Measurements from ENCODE around the gene SLC39A11. TPM values are rescaled to one million over a fixed set of nuclear protein-coding genes. Genes with fewer than 3 reads are reported as not detected.

SLC39A11 gene
- total and polyA plus RNA-seq, 2 donors (not counting 1 experiment from before 2014, with no cell fraction given) = 12.7 to 27.4 TPM

DNA sequence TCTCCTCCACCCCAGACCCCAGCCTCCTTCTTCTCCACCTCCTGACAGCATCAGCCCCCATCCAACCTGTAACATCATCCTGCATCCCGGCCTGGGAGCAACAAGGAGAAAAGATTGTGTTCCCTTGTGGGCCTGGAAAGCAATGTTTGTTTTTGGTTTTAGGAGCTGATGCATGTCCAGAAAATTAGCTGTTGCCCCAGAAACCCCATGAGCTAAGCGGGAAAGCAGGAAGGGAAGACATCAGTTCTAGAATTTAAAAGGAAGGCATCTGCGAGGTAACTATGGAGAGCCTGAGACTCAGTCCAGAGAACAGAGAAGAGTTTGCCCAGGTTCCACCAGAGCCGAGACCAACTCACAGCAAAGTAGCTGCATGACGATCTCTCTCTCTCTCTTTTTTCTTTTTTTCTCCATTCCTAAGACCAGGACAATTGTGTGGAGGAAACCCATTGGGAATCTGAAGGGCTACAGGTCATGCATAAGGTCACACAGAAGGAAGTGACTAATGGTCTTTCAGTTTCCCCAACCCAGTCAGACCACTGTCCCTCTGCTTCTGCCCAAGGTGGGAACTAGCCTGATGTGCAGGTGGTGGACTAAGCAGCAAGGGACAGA, 124.4 kb downstream of the SLC39A11 start:
- no peaks in the 10 kb centered on the region for H3K27me3 ChIP-seq (ENCODE audit: control insufficient read depth, insufficient read depth, low read length)
- no peaks in the 10 kb centered on the region for H3K36me3 ChIP-seq (ENCODE audit: control insufficient read depth, insufficient read depth, low read length)
- H3K4me3 ChIP-seq (replicated peaks in 1 of 4; ENCODE audit: control extremely low read depth in 1 of 4, insufficient read depth in 1 of 4, low read depth in 3 of 4, low read length in 4 of 4) = no peak overlapping the region
- no peaks in the 10 kb centered on the region for H4K20me1 ChIP-seq (ENCODE audit: control insufficient read depth, extremely low read depth, insufficient read depth, low read length)
- H3K9ac ChIP-seq (ENCODE audit: insufficient read depth, low read length) = no peak overlapping the region
- no peak overlapping the region for H3K27ac ChIP-seq (ENCODE audit: insufficient read depth, low read length)
- H3K79me2 ChIP-seq (ENCODE audit: control insufficient read depth, insufficient read depth, low read length) = no peaks in the 10 kb centered on the region
- DNase-seq (ENCODE audit: low read depth in 2 of 2) = no peak
- peaks cover 2% of the 10 kb centered on the region for H3K4me1 ChIP-seq (ENCODE audit: control insufficient read depth, extremely low read depth, insufficient read depth, low read length)
- H3K4me2 ChIP-seq (ENCODE audit: extremely low read depth, insufficient read depth, low read length) = no peak overlapping the region
- TF ChIP-seq, protein P1, sequence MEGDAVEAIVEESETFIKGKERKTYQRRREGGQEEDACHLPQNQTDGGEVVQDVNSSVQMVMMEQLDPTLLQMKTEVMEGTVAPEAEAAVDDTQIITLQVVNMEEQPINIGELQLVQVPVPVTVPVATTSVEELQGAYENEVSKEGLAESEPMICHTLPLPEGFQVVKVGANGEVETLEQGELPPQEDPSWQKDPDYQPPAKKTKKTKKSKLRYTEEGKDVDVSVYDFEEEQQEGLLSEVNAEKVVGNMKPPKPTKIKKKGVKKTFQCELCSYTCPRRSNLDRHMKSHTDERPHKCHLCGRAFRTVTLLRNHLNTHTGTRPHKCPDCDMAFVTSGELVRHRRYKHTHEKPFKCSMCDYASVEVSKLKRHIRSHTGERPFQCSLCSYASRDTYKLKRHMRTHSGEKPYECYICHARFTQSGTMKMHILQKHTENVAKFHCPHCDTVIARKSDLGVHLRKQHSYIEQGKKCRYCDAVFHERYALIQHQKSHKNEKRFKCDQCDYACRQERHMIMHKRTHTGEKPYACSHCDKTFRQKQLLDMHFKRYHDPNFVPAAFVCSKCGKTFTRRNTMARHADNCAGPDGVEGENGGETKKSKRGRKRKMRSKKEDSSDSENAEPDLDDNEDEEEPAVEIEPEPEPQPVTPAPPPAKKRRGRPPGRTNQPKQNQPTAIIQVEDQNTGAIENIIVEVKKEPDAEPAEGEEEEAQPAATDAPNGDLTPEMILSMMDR (conservative IDR thresholded peaks at IDR 0.05 in 1 of 2, IDR thresholded peaks at IDR 0.05 in 1 of 2; ENCODE audit: low read depth in 1 of 2, low read length in 2 of 2) = no peak
- no peak for TF ChIP-seq EZH2 (IDR thresholded peaks at IDR 0.05; ENCODE audit: low read length, missing control alignments)
- no peak overlapping the region for H2AFZ ChIP-seq (ENCODE audit: low read length)
- H3K9me3 ChIP-seq (ENCODE audit: control insufficient read depth, insufficient read depth, low read depth, low read length) = no peaks in the 10 kb centered on the region

GRCh38 chr17:72967277-72967970, 125.1 kb downstream of the SLC39A11 start:
- no peak for DNase-seq (ENCODE audit: low read depth in 2 of 2)
- H3K4me1 ChIP-seq (ENCODE audit: control insufficient read depth, extremely low read depth, insufficient read depth, low read length) = peaks cover 2% of the 10 kb centered on the region
- no peaks in the 10 kb centered on the region for H3K79me2 ChIP-seq (ENCODE audit: control insufficient read depth, insufficient read depth, low read length)
- H2AFZ ChIP-seq (ENCODE audit: low read length) = no peak overlapping the region
- TF ChIP-seq, protein P1 (conservative IDR thresholded peaks at IDR 0.05 in 1 of 2, IDR thresholded peaks at IDR 0.05 in 1 of 2; ENCODE audit: low read depth in 1 of 2, low read length in 2 of 2) = no peak
- TF ChIP-seq EZH2 (IDR thresholded peaks at IDR 0.05; ENCODE audit: low read length, missing control alignments) = no peak
- no peaks in the 10 kb centered on the region for H3K9me3 ChIP-seq (ENCODE audit: control insufficient read depth, insufficient read depth, low read depth, low read length)
- no peaks in the 10 kb centered on the region for H3K36me3 ChIP-seq (ENCODE audit: control insufficient read depth, insufficient read depth, low read length)
- no peak overlapping the region for H3K27ac ChIP-seq (ENCODE audit: insufficient read depth, low read length)
- no peaks in the 10 kb centered on the region for H4K20me1 ChIP-seq (ENCODE audit: control insufficient read depth, extremely low read depth, insufficient read depth, low read length)
- H3K9ac ChIP-seq (ENCODE audit: insufficient read depth, low read length) = no peak overlapping the region
- no peaks in the 10 kb centered on the region for H3K27me3 ChIP-seq (ENCODE audit: control insufficient read depth, insufficient read depth, low read length)
- no peak overlapping the region for H3K4me3 ChIP-seq (replicated peaks in 1 of 4; ENCODE audit: control extremely low read depth in 1 of 4, insufficient read depth in 1 of 4, low read depth in 3 of 4, low read length in 4 of 4)
- H3K4me2 ChIP-seq (ENCODE audit: extremely low read depth, insufficient read depth, low read length) = no peak overlapping the region

GRCh38 chr17:72962106-72962505, 130.4 kb downstream of the SLC39A11 start:
- Histone ChIP-seq H3K79me2 (ENCODE audit: control insufficient read depth, insufficient read depth, low read length) (no peaks in the 10 kb centered on the region), H3K9ac (ENCODE audit: insufficient read depth, low read length) (no peak overlapping the region), H3K4me2 (ENCODE audit: extremely low read depth, insufficient read depth, low read length) (no peak overlapping the region), H4K20me1 (ENCODE audit: control insufficient read depth, extremely low read depth, insufficient read depth, low read length) (no peaks in the 10 kb centered on the region), H3K4me1 (ENCODE audit: control insufficient read depth, extremely low read depth, insufficient read depth, low read length) (no peaks in the 10 kb centered on the region), H3K36me3 (ENCODE audit: control insufficient read depth, insufficient read depth, low read length) (no peaks in the 10 kb centered on the region), H3K4me3 (replicated peaks in 1 of 4; ENCODE audit: control extremely low read depth in 1 of 4, insufficient read depth in 1 of 4, low read depth in 3 of 4, low read length in 4 of 4) (no peak overlapping the region), H3K27ac (ENCODE audit: insufficient read depth, low read length) (no peak overlapping the region), H3K9me3 (ENCODE audit: control insufficient read depth, insufficient read depth, low read depth, low read length) (no peaks in the 10 kb centered on the region), H2AFZ (ENCODE audit: low read length) (no peak overlapping the region), H3K27me3 (ENCODE audit: control insufficient read depth, insufficient read depth, low read length) (no peaks in the 10 kb centered on the region)
- TF ChIP-seq EZH2 (IDR thresholded peaks at IDR 0.05; ENCODE audit: low read length, missing control alignments) = no peak
- TF ChIP-seq, protein P1 (conservative IDR thresholded peaks at IDR 0.05 in 1 of 2, IDR thresholded peaks at IDR 0.05 in 1 of 2; ENCODE audit: low read depth in 1 of 2, low read length in 2 of 2) = no peak
- no peak for DNase-seq (ENCODE audit: low read depth in 2 of 2)

All from fibroblast of lung (primary cell).